HG02759 (cell line): ENCODE data around the gene PCDH7.

Experiments used
- ATAC-seq: cut with Tn5 transposase; IDR thresholded peaks from one replicate; pipeline ENCODE4 v1.9.1; 2021; ENCODE audit warnings: mild to moderate bottlenecking, moderate library complexity; ENCODE audit not compliant: unreplicated experiment

The PCDH7 gene

DNA sequence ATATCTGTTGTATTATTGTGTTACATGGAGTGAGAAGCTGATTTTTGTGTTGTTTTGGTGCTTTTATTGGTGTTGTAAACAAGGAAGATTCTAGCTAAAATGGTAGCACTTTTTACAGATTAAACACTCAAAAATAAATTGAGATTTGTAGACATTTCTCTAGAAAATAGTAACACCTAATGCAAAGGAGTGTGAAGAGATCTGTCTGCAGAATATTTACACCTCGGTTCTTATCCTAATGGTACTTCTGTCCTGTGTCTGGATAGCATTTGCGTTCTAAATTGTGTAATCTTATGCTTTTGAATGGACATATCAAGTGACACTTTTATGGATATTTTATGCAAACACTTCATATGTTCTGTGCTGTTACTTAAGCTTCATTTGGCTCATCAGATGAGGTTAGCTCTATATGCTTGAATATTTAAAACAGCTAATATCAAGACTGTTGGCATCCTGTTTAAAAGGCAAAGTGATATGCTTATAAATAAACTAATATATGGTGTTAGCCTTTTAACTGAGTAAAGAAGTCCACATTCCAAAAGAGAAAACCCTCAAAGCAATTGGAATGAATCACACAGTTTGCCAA is 6.0 kb downstream of the PCDH7 start:
- ATAC-seq = no peak

DNA sequence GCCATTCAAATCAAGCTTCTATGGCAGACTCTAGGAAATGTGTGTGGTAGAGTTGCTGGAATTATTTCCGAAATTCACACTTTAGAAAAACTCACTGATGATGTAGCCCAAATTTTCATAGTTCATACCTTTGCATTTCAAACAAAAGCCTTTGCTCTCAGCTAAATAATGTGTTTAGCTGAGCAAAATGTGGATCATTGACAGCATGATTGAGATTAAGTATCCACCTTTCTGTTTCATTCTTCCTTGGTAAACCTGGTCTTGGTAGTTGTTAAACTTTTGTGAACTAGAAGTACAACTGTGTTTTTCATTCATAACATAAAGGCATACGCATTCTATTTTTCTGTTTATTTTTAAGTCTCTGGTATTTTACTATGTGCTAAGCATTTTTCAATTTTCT is 7.2 kb downstream of the PCDH7 start:
- no peak for ATAC-seq

DNA sequence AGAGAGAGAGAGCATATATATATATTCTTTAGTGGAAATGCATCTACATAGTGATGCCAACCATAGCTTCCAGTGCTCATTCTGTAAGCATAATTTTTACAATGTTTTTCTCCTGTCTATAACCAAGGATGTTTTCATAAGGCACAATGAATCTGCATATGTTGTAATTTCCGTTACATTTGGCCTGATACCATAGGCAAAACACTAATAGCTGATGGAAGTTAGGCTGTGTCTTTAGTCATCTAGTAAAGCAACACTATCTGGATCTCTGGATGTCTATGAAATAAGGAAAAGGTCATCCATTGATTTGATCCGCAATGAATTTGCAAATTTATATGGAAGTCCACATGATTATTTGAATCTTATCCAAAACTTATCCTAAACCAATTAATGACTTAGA is 8.1 kb downstream of the PCDH7 start:
- no peak for ATAC-seq

DNA sequence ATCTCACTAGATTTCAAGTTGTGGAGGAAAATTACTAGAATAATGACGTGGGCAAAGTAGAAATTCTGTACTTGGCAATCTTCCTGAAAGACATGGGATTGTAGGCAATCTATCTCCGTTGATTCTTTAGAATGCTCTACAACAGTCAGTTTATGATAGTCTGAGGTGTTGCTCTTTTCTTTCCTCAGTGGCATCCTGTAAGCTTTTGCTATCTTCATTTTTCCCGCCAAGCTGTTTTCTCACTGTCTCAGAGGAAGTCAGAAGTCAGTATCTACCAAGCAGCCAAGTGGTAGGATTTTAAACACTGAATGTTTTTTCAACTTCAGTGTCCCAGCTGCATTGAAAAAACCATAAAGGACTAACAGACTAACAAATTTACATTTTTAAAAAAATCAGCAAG is 23.7 kb downstream of the PCDH7 start:
- ATAC-seq = no peak

DNA sequence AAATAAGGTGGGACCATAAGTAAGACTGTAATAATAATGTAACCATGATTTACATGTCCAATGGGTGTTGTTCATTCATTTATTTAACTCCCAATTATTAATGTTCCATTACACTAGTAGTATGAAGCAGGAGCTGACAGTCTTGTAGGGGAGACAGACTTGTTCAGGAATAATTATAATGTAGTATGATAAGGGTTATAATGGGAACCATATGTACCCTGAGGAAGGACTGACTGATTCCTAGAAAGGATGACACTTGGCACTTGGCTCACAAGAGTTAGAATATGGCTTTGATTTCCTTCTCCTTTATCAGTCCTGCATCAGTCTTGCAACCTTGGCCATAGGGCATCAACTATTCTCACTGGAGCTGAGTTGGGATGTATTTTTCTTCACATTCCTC is 24.2 kb downstream of the PCDH7 start:
- no peak for ATAC-seq

DNA sequence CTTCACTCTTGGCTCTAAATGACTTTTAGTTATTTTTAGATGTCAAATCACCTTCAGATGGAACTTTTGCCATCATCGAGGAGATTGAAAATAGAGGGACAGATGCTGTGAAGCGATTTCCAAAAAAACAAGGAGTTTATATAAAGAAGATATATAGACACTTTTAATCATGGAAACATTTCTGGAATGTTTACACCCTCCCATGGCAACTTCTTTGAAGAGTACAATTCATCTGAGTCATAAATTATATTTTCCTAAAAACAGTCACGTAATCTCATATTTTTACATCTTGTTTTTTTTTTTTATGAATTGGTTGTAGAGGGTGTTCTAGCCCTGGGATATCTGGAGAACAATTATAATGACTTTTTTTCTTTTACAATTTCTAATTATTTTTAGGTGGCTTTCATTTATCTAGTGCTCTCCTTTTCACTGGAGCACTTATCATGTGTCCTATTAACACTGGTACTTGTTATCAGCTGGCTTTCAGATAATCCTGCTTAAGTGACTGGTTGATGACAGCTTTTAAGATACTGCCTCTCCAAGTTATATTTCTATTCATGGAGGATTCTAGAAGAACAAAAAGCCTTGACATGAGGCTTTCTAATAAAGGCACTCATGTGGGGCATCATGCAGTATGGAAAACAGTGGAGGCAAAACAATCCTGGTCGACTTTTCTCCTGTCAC is 24.9 kb downstream of the PCDH7 start:
- ATAC-seq = no peak

DNA sequence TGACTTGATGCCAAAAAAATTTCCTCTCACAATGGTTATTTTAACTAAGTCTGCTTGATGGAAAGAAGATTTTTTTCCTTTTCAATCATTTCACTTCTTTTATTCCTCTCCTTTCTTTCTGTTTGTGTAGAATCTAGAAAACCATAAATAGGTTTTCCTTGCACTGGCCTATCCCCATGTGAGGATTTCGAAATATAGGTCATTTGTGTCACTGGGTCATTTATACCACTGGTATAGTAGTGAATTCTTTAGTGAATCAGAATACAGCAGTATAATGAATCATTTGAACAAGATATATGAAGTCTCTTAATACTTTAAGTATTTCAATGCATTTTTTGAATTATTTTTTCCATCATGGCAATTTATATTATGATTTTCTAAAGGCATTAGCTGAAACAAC is 26.6 kb downstream of the PCDH7 start:
- ATAC-seq = no peak

DNA sequence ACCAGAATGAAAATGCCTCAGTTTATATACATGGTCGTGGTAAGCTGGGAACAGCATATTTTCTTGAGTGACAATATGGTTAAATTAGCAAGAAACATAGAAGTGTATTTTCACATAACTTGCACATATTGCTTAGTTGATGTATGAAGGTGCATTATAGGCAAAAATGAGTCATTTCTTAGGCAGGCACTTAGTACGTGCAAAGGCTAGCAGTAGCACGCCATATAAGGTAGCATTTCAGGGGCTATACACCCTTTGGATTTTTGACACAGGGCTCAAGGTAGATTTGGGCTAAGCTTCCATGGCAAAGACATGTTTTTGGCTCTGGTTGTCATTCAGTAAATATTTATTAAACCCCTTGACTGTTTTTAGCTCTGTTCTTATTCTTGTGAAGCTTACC is 33.1 kb downstream of the PCDH7 start:
- ATAC-seq = no peak

DNA sequence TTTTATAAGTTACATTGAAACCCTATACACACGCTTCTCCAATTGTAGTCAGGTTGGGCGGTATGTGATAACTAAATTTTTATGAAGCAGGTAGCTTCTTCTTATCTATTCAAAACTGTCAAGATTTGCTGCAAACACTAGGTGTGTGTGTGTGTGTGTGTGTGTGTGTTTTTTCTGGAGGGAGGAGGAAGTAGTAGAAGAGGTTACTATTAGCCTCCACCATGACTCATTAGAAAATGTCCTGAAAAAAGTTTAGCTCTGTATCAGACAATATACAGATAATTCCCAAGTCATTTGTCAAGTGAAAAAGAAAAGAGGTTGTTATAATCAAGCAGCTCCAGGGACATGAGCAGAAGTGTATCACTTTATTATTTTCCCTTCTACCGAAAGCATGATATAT is 33.9 kb downstream of the PCDH7 start:
- no peak for ATAC-seq

DNA sequence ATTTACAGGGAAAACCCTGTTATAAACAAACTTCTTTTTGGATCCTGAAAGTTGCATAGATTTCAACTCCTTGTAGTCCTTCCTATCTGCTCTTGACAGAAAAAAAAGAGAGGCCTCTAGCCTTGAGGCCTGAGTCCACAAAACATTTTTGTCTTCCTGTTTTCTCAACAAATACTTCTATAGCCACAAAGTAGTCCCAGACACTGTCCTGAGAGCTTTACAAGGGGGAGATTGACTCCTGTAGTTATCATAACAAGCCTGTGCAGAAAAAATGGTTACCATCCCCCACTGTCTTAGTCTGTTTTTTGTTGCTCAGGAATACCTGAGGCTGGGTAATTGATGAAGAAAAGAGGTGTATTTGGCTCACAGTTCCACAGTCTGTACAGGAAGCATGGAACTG is 35.2 kb downstream of the PCDH7 start:
- no peak for ATAC-seq

DNA sequence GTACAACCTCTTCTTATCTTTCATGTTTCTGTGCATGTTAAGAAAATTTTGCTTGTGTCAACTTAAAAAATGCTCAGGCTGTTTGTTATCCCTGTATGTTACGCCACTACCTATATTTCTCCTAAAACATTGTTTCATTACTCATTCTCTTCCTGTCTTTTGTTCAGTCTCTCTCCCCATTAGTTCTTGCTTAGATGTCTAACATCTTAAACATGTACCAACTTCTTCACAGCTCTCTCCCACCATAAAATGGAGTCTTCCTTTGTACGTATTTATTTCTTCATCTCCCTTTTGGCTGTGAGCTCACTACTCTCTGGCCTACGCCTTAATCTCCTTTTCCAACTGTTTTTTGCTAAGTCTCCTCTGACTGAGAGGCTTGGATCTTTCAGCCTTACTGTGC is 36.4 kb downstream of the PCDH7 start:
- no peak for ATAC-seq

DNA sequence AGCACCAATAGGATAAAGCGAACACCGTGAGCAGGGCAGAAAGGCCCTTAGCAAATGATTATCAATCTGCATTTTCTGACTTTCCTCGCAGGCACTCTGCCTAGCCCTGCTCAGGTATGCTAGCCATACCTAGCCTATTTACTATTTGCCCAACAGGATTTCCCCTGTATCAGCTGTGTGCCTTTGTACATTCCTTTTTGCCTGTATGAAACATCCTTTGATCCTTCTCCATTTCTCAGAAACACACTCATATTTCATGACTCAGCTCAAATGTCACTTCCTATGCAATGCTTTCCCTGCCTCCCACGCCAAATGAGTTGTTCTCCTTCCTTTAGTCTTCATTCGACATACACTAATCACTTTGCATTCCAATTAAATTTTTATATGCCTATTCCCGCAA is 37.2 kb downstream of the PCDH7 start:
- no peak for ATAC-seq

DNA sequence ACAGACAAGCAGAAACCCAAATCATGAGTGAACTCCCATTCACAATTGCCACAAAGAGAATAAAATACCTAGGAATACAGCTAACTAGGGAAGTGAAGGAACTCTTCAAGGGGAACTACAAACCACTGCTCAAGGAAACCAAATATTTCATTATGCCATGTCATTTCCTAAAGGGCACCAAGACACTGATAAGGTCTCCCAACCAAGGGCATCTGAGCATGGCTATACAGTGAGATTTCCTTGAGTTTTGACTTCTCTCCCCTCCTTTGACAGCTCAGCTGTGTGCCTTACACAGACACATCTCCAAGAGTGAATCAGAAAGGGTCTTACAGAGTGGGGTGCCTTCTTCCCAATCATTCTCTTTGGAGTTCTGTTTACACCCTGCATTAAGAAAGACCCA is 40.4 kb downstream of the PCDH7 start:
- no peak for ATAC-seq

DNA sequence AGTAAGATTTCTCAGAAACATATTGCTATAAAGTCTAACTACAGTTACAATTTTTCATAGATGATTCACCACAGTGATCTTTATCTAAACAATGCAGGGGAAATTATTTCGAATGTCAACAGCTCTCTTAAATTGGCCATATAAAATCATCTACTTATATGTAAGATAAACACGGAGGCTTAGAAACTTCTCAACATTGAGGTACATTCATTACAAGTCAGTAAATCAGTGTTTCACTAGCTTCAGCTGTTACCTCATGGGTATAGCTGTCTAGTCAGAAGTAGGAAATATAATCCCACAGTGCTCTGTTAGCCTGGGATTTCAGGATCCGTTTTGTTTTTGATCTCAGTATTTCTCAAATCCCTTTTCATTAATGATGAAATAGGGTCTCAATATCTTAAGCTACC is 43.2 kb downstream of the PCDH7 start:
- ATAC-seq = no peak

DNA sequence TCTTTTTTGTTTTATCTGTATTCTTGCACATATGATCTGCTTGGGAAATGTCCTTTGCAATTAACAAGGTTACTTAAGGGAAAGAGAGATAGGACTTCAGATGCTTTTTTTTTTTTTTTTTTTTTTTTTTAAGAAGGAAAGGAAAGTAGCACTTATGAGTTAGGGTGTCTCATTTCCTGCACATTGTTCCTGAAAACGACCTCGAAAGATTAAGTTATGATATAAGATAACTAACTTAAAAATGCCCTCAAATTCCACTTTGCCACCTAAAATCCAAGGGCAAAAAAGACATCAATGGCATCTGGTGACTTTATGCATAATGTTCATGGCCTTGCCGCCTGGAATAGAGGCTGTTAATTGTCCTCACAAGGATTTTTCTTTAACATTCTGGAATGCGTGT is 44.9 kb downstream of the PCDH7 start:
- no peak for ATAC-seq

DNA sequence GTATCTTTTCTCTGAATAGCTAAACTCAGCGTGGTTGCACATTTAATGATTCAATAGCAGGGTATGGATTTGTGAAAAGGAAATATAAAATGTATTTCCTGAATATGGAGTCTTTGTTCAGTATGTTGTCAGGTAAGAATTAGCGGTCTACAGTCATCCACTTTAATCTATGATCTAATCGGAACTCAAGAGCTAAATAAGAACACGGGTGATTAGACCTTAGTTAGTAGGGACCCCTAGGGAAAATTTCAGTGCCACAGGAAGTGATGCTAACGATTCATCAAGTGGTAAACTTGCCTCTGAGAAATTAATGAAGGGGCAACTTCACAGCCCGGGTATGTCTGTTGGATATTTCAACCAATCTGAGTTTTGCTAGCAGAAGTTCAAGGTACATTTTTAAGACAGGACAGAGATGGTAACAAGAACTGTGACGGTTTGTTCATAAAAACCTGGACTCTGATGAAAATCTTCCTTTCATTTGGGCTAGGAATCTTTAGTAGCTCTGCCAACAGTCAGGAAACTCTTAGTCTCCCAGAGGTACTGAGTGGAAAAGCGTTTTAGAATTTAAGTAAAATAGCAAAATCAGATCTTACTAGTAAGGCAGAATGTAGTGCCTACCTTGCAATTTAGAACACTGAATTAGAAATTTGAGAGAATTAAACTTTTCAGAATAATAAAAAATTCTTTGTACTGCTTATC is 47.1 kb downstream of the PCDH7 start:
- no peak for ATAC-seq

DNA sequence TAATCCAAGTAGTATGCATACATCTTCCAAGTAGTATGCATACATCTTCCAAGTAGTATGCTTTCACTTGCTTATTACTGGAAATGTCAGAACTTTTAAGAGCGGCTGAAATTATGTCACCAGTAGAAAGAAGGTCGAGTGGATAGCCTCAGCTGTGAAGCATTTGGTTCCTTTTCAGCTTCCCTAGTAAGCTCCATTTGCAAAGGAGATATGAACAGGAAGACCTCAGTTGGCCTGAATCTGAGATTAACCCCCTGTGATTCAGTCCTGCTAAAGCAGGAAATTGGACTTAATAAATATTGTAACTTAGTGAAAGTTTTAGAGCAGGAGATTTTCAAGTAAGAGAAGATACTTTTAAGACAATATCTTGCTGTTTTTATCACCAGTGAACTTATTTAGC is 48.1 kb downstream of the PCDH7 start:
- ATAC-seq = no peak

DNA sequence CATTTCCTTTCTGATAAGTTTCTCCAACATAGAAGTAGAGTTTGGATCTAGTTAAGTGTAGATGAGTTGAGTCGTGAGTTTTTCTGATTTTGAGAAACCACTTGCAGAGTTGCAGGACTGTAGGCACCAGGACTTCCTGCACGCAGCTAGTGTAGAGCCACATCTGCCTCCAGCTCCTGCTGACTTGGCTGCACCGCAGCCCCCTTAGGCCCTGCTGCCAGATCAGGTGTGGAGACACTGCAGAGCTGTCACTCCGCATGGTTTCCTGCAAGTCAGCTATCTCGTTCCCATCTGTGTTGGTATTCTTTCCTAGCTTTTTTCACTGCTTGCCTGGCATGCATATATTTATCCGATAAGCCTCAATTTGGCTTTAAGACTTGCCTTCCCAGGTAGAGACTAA is 48.9 kb downstream of the PCDH7 start:
- ATAC-seq = no peak

DNA sequence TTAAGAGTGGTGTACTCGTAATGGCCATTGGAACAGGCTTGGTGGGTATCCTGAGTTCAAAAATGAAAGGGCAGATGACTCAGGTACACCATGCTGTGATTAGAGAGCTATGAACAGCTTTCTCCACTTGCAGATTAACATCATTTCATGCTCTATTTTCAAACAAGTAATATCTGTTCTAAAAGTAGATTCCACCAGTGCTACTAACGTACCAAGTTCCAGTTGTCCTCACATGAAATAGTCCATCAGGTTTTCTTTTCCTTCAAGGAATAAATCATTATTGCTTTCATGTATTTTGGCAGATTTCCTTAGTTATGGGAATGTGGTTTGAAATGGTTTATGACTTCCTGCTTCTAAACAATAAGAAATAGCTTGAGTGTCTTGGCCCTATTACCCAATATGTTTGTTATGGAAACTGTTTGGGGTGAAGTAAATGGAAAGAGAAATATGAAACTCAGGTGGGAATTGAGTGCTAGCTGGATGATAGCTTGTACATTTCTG is 49.9 kb downstream of the PCDH7 start:
- ATAC-seq = no peak

DNA sequence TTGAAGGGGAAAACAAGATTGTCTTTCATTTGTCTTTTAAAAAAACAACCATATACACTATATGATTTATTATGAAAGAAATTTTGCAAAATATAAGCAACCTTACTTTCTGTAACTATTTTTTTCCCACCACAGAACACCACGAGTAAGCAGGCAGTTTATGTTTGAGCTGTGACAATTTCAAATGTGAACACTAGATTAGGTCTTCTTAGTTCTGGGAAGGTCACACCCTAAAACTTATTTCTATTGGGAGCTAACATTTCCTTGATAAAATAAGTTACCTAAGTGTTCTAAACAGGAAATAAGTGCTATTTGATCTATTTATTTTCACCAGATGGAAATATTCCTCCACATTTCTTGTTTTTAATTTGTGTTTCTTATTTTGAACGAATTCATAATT is 50.6 kb downstream of the PCDH7 start:
- no peak for ATAC-seq

DNA sequence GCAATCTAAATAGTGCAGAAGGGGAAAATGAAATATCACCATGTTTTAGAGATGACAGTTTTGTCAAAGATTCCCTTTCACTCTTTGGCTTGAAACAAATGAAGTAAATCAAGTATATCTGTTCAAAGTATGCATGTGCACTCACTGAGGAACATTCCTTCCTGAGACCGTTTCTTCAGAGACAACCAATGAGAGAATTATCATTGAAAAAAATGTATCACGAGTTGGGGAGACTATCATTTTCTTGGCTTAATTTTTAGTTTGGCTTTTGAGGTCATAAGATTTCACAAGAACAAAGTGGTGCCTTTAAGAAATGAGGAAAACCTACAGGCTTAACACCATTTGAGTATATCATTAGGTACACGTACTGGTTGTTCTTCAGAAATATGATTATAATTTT is 56.3 kb downstream of the PCDH7 start:
- no peak for ATAC-seq

DNA sequence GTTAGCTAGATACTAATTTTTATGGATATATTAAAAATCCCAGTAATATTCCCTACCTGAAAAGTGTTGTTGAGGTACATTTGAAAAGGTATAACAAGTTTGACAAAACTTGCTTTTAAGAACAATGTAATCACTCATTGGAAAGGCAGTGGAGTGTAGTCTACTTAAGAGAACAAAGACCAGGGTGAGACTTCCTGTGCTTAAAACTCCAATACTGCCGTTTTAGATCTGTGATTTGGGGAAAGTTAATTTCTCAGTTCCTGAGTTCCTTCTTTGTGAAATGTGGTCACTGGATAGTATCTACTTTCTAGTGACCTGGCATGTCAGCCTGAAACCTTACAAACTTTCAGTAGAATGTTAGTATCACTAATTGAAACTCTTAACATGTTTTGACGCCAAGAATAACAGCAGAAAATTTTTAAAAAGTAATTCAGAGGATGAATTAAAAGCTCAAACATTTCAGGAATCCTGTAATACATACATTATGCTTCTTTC is 56.8 kb downstream of the PCDH7 start:
- no peak for ATAC-seq
